Lung microvascular endothelial cell (primary cell): ENCODE data around the gene CTDSP1. TPM values are rescaled to one million over a fixed set of nuclear protein-coding genes. Genes with fewer than 3 reads are reported as not detected.
A peak's percentile ranks its signal among the peaks of the same experiment; 100 is the strongest.

Experiments used
- DNase-seq, 2 donors: peaks; one replicate each; pipeline versions ENCODE4 v3.0.0 to v3.0.0-alpha.2; 2010; ENCODE audit warnings: low read depth in 2 of 2
- total RNA-seq: library from RNA; depleted of rRNA; stranded (reverse); fragments of >200 nt; gene quantifications from 2 replicates; pipeline ENCODE4 v1.2.1, GENCODE V29; 2014

The CTDSP1 gene
- total RNA-seq, 1 donor from 2014 or later, result 78.4 TPM

GRCh38 chr2:218398437-218399390, 954 bp upstream of the CTDSP1 start:
- DNase-seq, result peak; percentile 67 to 87

- DNase-seq, result peak; percentile 19 to 27
Measured at GRCh38 chr2:218400167-218400929, 680 bp downstream of the CTDSP1 start.

- peak in 1 of 2 donors; percentile 7 for DNase-seq
Measured at GRCh38 chr2:218400930-218401881, 1.5 kb downstream of the CTDSP1 start.

- no peak for DNase-seq
Measured at GRCh38 chr2:218401890-218402289, 2.2 kb downstream of the CTDSP1 start.

- DNase-seq, result no peak
Measured at GRCh38 chr2:218402491-218402901, 2.8 kb downstream of the CTDSP1 start.

GRCh38 chr2:218402911-218403411, 3.3 kb downstream of the CTDSP1 start:
- no peak for DNase-seq

GRCh38 chr2:218403810-218404209, 4.1 kb downstream of the CTDSP1 start:
- no peak for DNase-seq

- no peak for DNase-seq
Measured at GRCh38 chr2:218404351-218405085, 4.8 kb downstream of the CTDSP1 start.

GRCh38 chr2:218405086-218405745, 5.5 kb downstream of the CTDSP1 start:
- DNase-seq, result no peak

GRCh38 chr2:218405746-218406208, 6.1 kb downstream of the CTDSP1 start:
- peak in 1 of 2 donors; percentile 33 for DNase-seq

- DNase-seq, result peak; percentile 94 to 95
Measured at GRCh38 chr2:218406209-218406948, 6.7 kb downstream of the CTDSP1 start.

GRCh38 chr2:218406949-218407618, 7.4 kb downstream of the CTDSP1 start:
- peak; percentile 21 to 36 for DNase-seq

GRCh38 chr2:218407717-218408116, 8.0 kb downstream of the CTDSP1 start:
- DNase-seq, result no peak

- DNase-seq, result no peak
Measured at GRCh38 chr2:218418321-218418716, 18.7 kb downstream of the CTDSP1 start.

- no peak for DNase-seq
Measured at GRCh38 chr2:218418717-218419458, 19.2 kb downstream of the CTDSP1 start, which contains the start of gene VIL1. VIL1 (plus strand) TSS chr2:218419123; CDS start chr2:218423779, 4,656 bp downstream.

- no peak for DNase-seq
Measured at GRCh38 chr2:218419630-218420216, 20.1 kb downstream of the CTDSP1 start.

GRCh38 chr2:218421027-218421426, 21.4 kb downstream of the CTDSP1 start:
- no peak for DNase-seq
